Endothelial cell of umbilical vein (primary cell): ENCODE measurements around the gene LYSMD3. TPM values are rescaled to one million over a fixed set of nuclear protein-coding genes. Genes with fewer than 3 reads are reported as not detected.

Experiments used
- BruUV-seq: library from RNA; stranded (reverse); fragments of 400-500 nt; replicated peaks from 2 replicates; lab custom pipeline; 2021; lab: Mats Ljungman, UMichigan
- CTCF ChIA-PET: fragments of 300-600, 350-600 bp; sonication (Branson Sonifier 250); formaldehyde crosslinking; loops from one replicate; lab custom pipeline; 2021; ENCODE audit warnings: antibody characterized with exemption, inconsistent platforms; lab: Charles Lee
- POLR2A ChIA-PET: fragments of 300-600, 350-600 bp; sonication (Branson Sonifier 250); formaldehyde crosslinking; loops from one replicate; lab custom pipeline; 2021; ENCODE audit warnings: antibody characterized with exemption, inconsistent platforms; lab: Charles Lee
- DNase-seq: peaks from one replicate; pipeline ENCODE4 v3.0.0-alpha.2; 2011; ENCODE audit warnings: low read depth, low spot score
- FAIRE-seq: peaks from 2 replicates; lab custom pipeline; 2011; peaks lifted over from hg19 to GRCh38; lab: Jason Lieb, UNC
- H2AFZ ChIP-seq: 2 replicates; pipeline ENCODE4 v1.6.0; 2012; ENCODE audit warnings: low read depth, low read length, control low read depth, inconsistent platforms
- H3K27ac ChIP-seq: 2 replicates; pipeline ENCODE4 v1.5.1; 2011; ENCODE audit warnings: low read depth, mild to moderate bottlenecking, control low read depth, low read length, moderate library complexity; ENCODE audit not compliant: insufficient read depth
- H3K27me3 ChIP-seq, 2 experiments: 2 replicates each; pipeline versions ENCODE4 v1.6.0 to v1.6.1; 2011; ENCODE audit warnings: low read length in 2 of 2, mixed read lengths in 1 of 2; ENCODE audit not compliant: control insufficient read depth in 2 of 2, insufficient read depth in 2 of 2
- H3K36me3 ChIP-seq, 2 experiments: 2 replicates in 1 of 2; 3 replicates in 1 of 2; pipeline ENCODE4 v1.5.1; 2011; ENCODE audit warnings: low read length in 2 of 2, mild to moderate bottlenecking in 1 of 2, moderate library complexity in 1 of 2; ENCODE audit not compliant: control insufficient read depth in 2 of 2, insufficient read depth in 2 of 2; ENCODE audit errors: extremely low read depth in 1 of 2
- H3K4me1 ChIP-seq: 3 replicates; pipeline ENCODE4 v1.5.1; 2011; ENCODE audit warnings: mild to moderate bottlenecking, low read length; ENCODE audit not compliant: control insufficient read depth, insufficient read depth; ENCODE audit errors: extremely low read depth
- H3K4me2 ChIP-seq: 2 replicates; pipeline ENCODE4 v1.6.1; 2011; ENCODE audit warnings: low read length, control low read depth, mixed read lengths; ENCODE audit not compliant: insufficient read depth
- H3K4me3 ChIP-seq, 3 experiments: fragments of 200-600 bp in 1 of 3; sonication (generic), shearing (Covaris generic) in 1 of 3; replicated peaks in 1 of 3; 2 replicates each; pipeline ENCODE4 v1.5.1; 2011 to 2016; ENCODE audit warnings: control low read depth in 3 of 3, low read length in 3 of 3, mild to moderate bottlenecking in 2 of 3, inconsistent platforms in 1 of 3, low read depth in 1 of 3, moderate library complexity in 1 of 3; ENCODE audit not compliant: insufficient read depth in 1 of 3
- H3K79me2 ChIP-seq: 2 replicates; pipeline ENCODE4 v1.6.0; 2012; ENCODE audit warnings: low read length, inconsistent platforms; ENCODE audit not compliant: control insufficient read depth, insufficient read depth
- H3K9ac ChIP-seq: replicated peaks from 2 replicates; pipeline ENCODE3; 2011; ENCODE audit warnings: low read length, control low read depth; ENCODE audit not compliant: insufficient read depth; ENCODE audit errors: extremely low read depth
- H3K9me1 ChIP-seq: replicated peaks from 3 replicates; pipeline ENCODE4 v1.6.0; 2011; ENCODE audit warnings: mild to moderate bottlenecking, low read length; ENCODE audit not compliant: control insufficient read depth, insufficient read depth; ENCODE audit errors: extremely low read depth
- H3K9me3 ChIP-seq: replicated peaks from 2 replicates; pipeline ENCODE4 v1.5.1; 2012; ENCODE audit warnings: low read length, inconsistent platforms; ENCODE audit not compliant: control insufficient read depth, insufficient read depth
- H4K20me1 ChIP-seq: replicated peaks from 2 replicates; pipeline ENCODE3; 2011; ENCODE audit warnings: mild to moderate bottlenecking, low read length; ENCODE audit not compliant: control insufficient read depth, insufficient read depth; ENCODE audit errors: extremely low read depth
- CTCF ChIP-seq, 2 donors: IDR thresholded peaks; 1 replicate in 1 of 2; 2 replicates in 1 of 2; pipeline ENCODE4 v1.5.1; 2011; ENCODE audit warnings: low read length in 2 of 2, mild to moderate bottlenecking in 2 of 2, moderate library complexity in 2 of 2, control low read depth in 1 of 2, inconsistent platforms in 1 of 2, low read depth in 1 of 2; ENCODE audit not compliant: insufficient read depth in 1 of 2; ENCODE audit errors: extremely low read depth in 1 of 2
- EZH2 ChIP-seq: IDR thresholded peaks from 2 replicates; pipeline ENCODE4 v1.6.1; 2012; ENCODE audit warnings: borderline replicate concordance, low read depth, mild to moderate bottlenecking, moderate library complexity, low read length, inconsistent platforms; ENCODE audit not compliant: severe bottlenecking
- FOS ChIP-seq: IDR thresholded peaks from 2 replicates; pipeline ENCODE4 v1.6.1; 2011; ENCODE audit warnings: mild to moderate bottlenecking, low read length, moderate library complexity, borderline replicate concordance; ENCODE audit not compliant: insufficient read depth
- GATA2 ChIP-seq: IDR thresholded peaks from 2 replicates; pipeline ENCODE4 v1.7.0; 2011; ENCODE audit warnings: low read depth, mild to moderate bottlenecking, moderate library complexity, mixed read lengths, low read length; ENCODE audit not compliant: insufficient read length, insufficient read depth
- JUN ChIP-seq: IDR thresholded peaks from 2 replicates; pipeline ENCODE4 v1.6.1; 2011; ENCODE audit warnings: borderline replicate concordance, low read depth; ENCODE audit not compliant: insufficient read length, insufficient read depth
- MAX ChIP-seq: IDR thresholded peaks from 2 replicates; pipeline ENCODE4 v1.6.1; 2011; ENCODE audit not compliant: insufficient read depth, insufficient read length
- MYC ChIP-seq: IDR thresholded peaks from one replicate; pipeline ENCODE4 v1.6.1; 2011; ENCODE audit warnings: mild to moderate bottlenecking, low read depth, low read length
- POLR2A ChIP-seq: IDR thresholded peaks from 2 replicates; pipeline ENCODE4 v1.6.1; 2012; ENCODE audit warnings: low read depth, mild to moderate bottlenecking, control low read depth, low read length
- POLR2AphosphoS5 ChIP-seq: IDR thresholded peaks from 2 replicates; pipeline ENCODE4 v1.6.1; 2012; ENCODE audit warnings: low read depth, mild to moderate bottlenecking, control low read depth, low read length, moderate library complexity; ENCODE audit not compliant: insufficient read depth
- dilution Hi-C: fragments of 300-500 bp; cut with MboI; formaldehyde crosslinking; loops from one replicate; pipeline ENCODE4 v1.15.0; 2019; ENCODE audit warnings: low sequenced_read_pairs; ENCODE audit not compliant: extremely low pct_ligation_motif_present
- intact Hi-C: fragments of 100-400 bp; cut with micrococcal nuclease; formaldehyde crosslinking; loops from one replicate; pipeline ENCODE4 v1.10.0; 2022
- polyA plus RNA-seq, 4 experiments: library from polyadenylated mRNA; depleted of rRNA in 3 of 4; stranded (reverse) in 3 of 4; unstranded in 1 of 4; fragments of >200 nt; gene quantifications; 2 replicates each; pipeline versions ENCODE4 v1.2.1 to v1.2.3, GENCODE V29; 2011 to 2012; ENCODE audit warnings: missing spikeins in 1 of 4
- total RNA-seq: library from RNA; stranded (reverse); gene quantifications from 2 replicates; pipeline ENCODE4 v1.2.3, GENCODE V29; 2021

The LYSMD3 gene
- total and polyA plus RNA-seq, 2 donors (not counting 3 experiments of a cell fraction or from before 2014, with no cell fraction given) = 6.0 to 21.3 TPM

GRCh38 chr5:90475436-90475980, 53.9 kb downstream of the LYSMD3 start:
- peak overlapping the region in 2 of 3 experiments; percentile 64 to 88 for H3K4me3 ChIP-seq
- H3K79me2 ChIP-seq = peaks cover 41% of the 10 kb centered on the region
- intact Hi-C loops (loop anchor here (2.0 kb wide), 1 partner anchor 37 kb away; no protein-coding TSS in a partner anchor), dilution Hi-C loops (no loop called here)
- H3K4me2 ChIP-seq = peak overlapping the region; percentile 95
- CTCF ChIA-PET = interaction anchor here (1.0 to 5.3 kb wide), 5 partner anchors 24 to 129 kb away, joined by 3 to 38 read pairs (median 5); partner anchors contain the start of gene LYSMD3
- no peaks in the 10 kb centered on the region for H4K20me1 ChIP-seq
- POLR2A ChIA-PET = no interaction called here
- no peaks in the 10 kb centered on the region for H3K27me3 ChIP-seq
- no peaks in the 10 kb centered on the region for H3K9me1 ChIP-seq
- FAIRE-seq (no peak), DNase-seq (no peak)
- no peaks in the 10 kb centered on the region for H3K9me3 ChIP-seq
- peaks cover 15% of the 10 kb centered on the region for H3K4me1 ChIP-seq
- no peak overlapping the region for H3K27ac ChIP-seq
- H2AFZ ChIP-seq = peak overlapping the region; percentile 90
- H3K36me3 ChIP-seq = no peaks in the 10 kb centered on the region
- TSS peak; percentile 42 for BruUV-seq
- H3K9ac ChIP-seq = peak overlapping the region; percentile 20
- TF ChIP-seq FOS (no peak), POLR2AphosphoS5 (no peak), MYC (no peak), CTCF (IDR thresholded peaks at IDR 0.05; ENCODE audit: extremely low read depth in 1 of 2, insufficient read depth in 1 of 2, low read depth in 1 of 2, low read length in 2 of 2) (no peak), MAX (no peak), POLR2A (no peak), JUN (no peak), GATA2 (no peak), EZH2 (no peak)
